ENCODE measurements around the gene PSMD1.
"Not testable (repeated sequence)": the region's sequence is repeated elsewhere in the genome, so short reads cannot be mapped to it uniquely, and the experiment has no call there.

The PSMD1 gene

DNA sequence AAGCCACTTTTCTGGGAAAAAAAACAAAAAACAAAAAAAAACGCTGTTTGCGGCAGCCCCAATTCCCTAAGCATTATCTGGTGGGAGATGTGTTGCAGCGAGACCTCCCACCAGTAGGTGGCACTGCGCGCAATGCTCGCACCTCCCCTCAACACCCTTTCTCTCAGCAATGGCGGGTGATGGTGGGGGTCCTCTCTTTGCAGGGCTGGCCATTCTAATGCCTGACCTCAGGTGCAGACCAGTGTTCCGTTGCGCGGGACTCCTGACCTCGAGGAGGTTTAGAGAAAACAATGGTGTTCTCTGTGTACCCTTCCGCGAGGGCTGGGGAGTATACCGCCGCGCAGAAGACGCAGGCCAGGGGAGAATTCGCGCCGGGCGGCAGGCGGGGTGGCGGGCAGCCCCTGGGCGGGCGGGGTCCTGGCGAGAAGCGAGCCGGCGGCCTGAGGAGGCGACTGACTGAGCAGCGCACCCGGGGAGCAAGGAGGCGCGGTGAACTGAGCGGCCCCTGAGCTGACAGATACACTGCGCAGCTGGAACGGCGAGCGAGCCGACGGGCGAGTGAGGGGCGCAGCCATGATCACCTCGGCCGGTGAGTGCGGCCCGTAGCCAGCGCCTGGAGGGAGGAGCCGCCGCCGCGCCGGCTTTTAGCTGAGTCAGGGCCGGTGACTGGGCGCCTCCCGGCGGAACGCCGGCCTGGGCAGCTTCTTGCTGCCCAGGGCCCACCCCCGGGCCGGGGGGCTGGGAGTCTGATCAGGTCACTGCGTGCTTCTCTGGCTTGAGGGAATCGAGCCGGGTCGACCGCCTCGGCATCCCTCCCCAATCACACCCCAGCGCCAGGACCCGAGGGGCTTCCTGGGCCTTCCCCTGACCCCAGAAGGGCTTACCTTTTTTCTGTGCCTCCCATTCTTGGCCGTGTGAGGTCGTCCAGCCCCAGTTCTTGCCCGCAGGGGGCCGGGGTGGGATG, at the start of gene PSMD1:
Gene PSMD1 (plus strand): TSS at position 415 of the 964 bp plus-strand sequence. CDS start 159 bp downstream, at position 574.
- DNase-seq, result peak; percentile 90

GRCh38 chr2:231007286-231008098, 49.2 kb upstream of the PSMD1 start:
- no peak for DNase-seq

GRCh38 chr2:231008131-231008530, 48.5 kb upstream of the PSMD1 start:
- DNase-seq, result no peak

- no peak for DNase-seq
These were observed 47.3 kb upstream of the PSMD1 start for GRCh38 chr2:231009236-231009919.

- DNase-seq, result no peak
These were observed 46.4 kb upstream of the PSMD1 start for GRCh38 chr2:231010201-231010730.

DNA sequence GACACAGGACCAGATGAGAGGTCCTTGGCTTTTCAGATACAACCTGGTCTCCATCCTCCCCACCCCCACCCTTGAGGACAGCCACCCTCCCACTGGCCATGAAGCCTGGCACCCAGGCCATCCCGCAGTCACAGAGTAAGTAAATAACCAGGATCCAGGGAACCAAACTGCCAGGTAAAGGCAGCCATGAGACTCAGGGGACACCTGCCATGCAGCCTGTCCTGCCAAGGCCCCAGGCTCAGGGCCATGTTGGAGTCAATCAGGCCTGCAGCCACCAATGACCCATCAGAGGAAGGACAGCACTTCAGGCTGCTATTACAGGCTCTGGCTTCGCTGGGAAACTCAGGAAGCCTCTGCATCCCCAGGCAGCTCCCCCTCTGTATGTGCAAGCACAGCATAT, 45.1 kb upstream of the PSMD1 start:
- DNase-seq, result no peak

DNA sequence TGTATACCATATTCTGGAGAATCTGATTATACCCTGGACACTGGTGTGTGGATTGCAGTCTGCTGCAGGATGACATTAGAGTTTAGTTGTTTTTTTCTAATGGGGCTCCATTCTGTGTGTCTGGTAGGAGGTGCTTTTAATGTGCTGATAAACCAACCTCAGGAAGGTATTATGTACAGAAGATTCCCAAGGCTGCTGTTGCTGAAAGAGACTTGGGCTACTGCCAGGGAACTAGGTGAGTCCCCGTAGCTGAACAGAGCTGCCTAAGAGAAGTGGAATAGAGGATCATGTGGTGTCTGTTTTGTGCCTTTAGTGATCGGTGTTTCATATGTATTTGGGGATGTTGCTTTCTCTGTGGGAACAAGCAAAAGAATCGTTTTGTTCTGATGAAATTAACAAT, 44.2 kb upstream of the PSMD1 start:
- no peak for DNase-seq

DNA sequence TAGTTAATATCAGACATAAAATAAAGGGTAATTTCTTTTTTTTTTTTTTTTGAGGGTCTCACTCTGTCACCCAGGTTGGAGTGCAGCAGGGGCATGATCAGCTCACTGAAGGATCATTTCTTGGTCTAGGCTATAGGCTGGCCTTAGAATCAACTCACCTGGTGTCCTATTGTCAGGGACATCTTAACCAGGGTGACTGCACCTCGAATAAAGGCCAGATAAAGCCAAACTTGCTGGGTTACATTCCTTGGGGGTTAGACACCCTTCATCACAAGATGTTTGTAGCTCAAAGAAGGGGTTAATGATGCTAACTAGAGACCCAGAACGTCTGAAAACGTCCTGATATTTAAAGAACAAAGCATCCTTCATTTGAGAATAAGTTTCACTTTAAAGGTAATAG, 42.8 kb upstream of the PSMD1 start:
- no peak for DNase-seq

GRCh38 chr2:231015478-231015877, 41.2 kb upstream of the PSMD1 start:
- no peak for DNase-seq

DNA sequence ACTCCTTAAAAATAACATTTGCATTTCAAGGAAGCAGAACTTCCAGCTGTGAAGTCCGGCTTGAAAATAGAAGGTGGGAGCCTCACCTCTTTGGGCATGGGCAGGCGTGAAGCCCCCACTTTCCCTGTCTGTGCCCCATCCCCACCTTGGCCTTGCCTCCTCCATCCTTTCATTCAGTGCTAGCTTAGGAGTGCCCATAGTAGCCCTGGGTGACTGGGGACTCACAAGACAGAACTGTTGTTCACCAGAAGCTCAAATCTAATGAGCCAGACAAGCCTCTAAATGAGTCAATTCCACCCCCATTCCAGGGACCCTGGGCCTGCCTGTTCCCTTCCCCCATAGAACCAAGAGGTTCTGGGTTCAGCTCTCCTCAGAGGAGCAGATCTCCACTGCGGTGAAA, 40.7 kb upstream of the PSMD1 start:
- DNase-seq, result no peak

- DNase-seq, result no peak
These were observed 40.0 kb upstream of the PSMD1 start for GRCh38 chr2:231016566-231017230.

GRCh38 chr2:231017231-231017598, 39.5 kb upstream of the PSMD1 start:
- no peak for DNase-seq

GRCh38 chr2:231018184-231018583, 38.5 kb upstream of the PSMD1 start:
- DNase-seq, result no peak

DNA sequence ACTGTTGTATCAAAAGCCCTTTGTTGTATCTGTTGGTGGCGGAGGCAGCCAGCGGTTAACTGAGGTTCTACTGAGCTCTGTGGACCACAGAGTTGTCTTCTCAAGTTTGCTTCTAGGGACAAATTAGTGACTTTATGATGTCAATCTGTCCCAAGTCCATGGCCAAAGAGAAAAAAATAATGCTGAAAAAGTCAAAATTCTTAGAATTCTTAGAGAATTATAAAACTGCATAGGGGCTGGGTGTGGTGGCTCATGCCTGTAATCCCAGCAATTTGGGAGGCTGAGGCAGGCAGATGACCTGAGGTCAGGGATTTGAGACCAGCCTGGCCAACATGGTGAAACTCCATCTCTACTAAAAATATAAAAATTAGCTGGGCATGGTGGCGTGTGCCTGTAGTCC, 31.6 kb upstream of the PSMD1 start:
- DNase-seq, result not testable (repeated sequence)

DNA sequence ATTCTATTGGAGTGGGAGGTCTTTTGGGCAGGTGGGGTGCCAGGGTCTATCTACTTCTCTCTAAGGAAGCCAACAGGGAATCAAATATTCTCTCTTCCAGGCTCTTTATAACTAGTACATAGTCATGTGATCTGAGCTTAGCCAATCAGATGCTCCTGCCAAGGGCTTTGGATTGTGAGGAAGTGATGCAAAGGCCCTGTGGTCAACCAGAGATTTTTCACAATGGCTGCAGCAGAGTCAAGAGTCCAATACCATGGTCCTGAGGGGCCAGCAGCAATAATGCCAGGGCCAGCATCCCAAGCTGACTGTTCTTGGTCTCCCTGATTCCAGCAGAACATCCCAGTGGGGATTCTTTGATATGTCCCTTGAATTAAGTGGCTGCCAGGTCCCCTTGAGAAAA, 27.8 kb upstream of the PSMD1 start:
- DNase-seq, result no peak

DNA sequence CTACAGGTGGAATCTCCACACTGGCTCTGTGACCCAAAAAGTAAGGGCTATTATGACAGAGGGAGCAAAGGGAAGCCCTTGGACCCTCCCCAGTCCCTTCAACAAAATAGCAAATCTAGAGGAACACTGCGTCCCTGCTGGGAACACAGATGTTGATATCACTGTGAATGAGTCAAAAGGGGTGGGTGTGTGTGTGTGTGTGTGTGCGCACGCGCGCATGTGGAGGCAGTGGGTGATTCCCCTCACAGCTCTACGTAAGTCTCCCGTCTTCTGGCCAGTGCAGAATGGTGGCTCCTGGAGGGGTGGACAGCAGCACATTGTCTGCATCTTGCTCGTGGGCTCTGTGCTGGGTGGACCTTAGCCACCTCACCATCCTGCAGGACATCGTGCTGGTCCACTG, 27.1 kb upstream of the PSMD1 start:
- no peak for DNase-seq

DNA sequence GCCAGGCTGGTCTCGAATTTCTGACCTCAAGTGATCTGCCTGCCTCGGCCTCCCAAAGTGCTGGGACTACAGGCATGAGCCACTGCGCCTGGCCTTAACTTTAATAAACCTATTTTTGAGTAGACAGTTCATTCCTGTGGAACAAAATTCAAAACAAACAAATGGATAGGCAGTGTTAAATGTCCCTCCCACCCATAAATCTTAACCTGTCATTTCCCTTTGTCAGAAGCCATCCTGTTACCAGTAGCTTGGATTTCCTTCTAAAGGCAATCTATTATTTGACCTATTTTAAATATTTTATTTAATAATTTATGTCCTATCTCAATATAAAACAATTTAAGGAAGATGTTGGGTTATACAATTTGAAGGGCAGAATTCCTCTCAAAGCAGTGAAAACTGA, 25.9 kb upstream of the PSMD1 start:
- DNase-seq, result no peak

GRCh38 chr2:231032575-231033140, 24.0 kb upstream of the PSMD1 start:
- DNase-seq, result no peak

- no peak for DNase-seq
These were observed 23.2 kb upstream of the PSMD1 start for GRCh38 chr2:231033147-231034132.

DNA sequence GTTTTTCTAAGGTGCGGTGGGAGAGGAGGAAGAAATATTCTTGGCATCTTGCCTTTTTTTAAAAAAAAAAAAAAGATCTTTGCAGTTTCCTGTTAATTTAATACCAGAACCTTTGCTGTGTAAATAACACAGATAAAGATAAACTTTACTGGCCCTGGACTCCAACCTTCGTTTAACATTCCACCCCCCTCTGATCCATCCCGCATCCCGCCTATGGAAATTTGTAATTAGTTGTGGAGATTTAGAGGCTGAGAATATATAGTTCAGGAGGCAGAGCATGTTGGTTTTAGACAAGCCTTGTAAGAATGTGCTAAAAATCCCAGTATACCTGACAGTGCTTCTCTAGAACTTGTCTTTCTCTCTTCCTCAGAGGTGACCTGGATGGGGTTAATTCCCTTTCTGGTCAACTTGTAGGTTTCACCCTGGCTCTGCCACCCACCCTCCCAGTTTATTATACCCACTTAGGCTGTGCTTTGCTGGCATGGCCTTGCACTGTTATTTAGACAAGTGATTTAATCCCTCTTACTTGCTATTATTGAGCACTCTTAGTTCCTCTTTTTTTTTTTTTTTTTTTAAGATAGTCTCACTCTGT, 22.3 kb upstream of the PSMD1 start:
- DNase-seq, result no peak
